Ovary (tissue), 9 donors: ENCODE data around the gene AGAP2. TPM values are rescaled to one million over a fixed set of nuclear protein-coding genes. Genes with fewer than 3 reads are reported as not detected.

Source experiments
- DNase-seq, 5 donors: peaks; one replicate each; pipeline ENCODE4 v3.0.0-alpha.2; 2019 to 2020
- H3K27ac ChIP-seq, 2 donors: fragments of 200-600 bp; one replicate each; pipeline versions ENCODE4 v1.5.1 to v1.8.0; 2019 to 2022
- H3K27me3 ChIP-seq: fragments of 200-600 bp; one replicate; pipeline ENCODE4 v1.8.0; 2022
- H3K36me3 ChIP-seq: fragments of 200-600 bp; sonication (generic); one replicate; pipeline ENCODE4 v1.5.1; 2019
- H3K4me1 ChIP-seq: one replicate; pipeline ENCODE4 v1.8.1; 2013; ENCODE audit warnings: mild to moderate bottlenecking, moderate library complexity; ENCODE audit not compliant: insufficient read depth
- H3K4me3 ChIP-seq: fragments of 200-600 bp; sonication (generic); one replicate; pipeline ENCODE4 v1.5.1; 2017
- H3K9me3 ChIP-seq, 2 donors: fragments of 200-600 bp in 1 of 2; sonication (generic) in 1 of 2; one replicate each; pipeline versions ENCODE4 v1.5.1 to v1.8.1; 2013 to 2019; ENCODE audit warnings: mild to moderate bottlenecking in 1 of 2, moderate library complexity in 1 of 2
- CTCF ChIP-seq, 3 donors: fragments of 450-650 bp in 2 of 3; fragments of 200-600 bp in 1 of 3; IDR thresholded peaks; one replicate each; pipeline versions ENCODE4 v1.5.1 to v1.8.0; 2016 to 2022; ENCODE audit warnings: antibody characterized with exemption in 3 of 3, mild to moderate bottlenecking in 1 of 3
- EP300 ChIP-seq: sonication (generic); formaldehyde crosslinking; IDR thresholded peaks from one replicate; pipeline ENCODE4 v1.6.1; 2017; ENCODE audit warnings: antibody characterized with exemption
- POLR2A ChIP-seq: fragments of 450-650 bp; IDR thresholded peaks from one replicate; pipeline ENCODE4 v1.6.1; 2017; ENCODE audit warnings: antibody characterized with exemption, mild to moderate bottlenecking, moderate library complexity
- WGBS, 3 donors: extraction: QIAGEN DNeasy Blood & Tissue Kit in 1 of 3; methylation state at CpG; one replicate each; pipeline versions ENCODE4 v1.1.5 to v1.1.7; 2013 to 2017; 5-methylcytosine and 5-hydroxymethylcytosine counted together
- intact Hi-C, 4 donors: fragments of 100-400 bp; cut with DNase I; formaldehyde crosslinking; loops; one replicate each; pipeline versions ENCODE4 v1.11.0 to v1.15.1; 2022 to 2023
- polyA plus RNA-seq, 2 donors: library from polyadenylated mRNA; stranded (reverse); fragments of 200-250 nt in 1 of 2; fragments of 350-450 nt in 1 of 2; fragmentation: Illumina TruSeq in 1 of 2; extraction: RNeasy Lipid Tissue Mini Kit (QIAGEN cat#74804) in 1 of 2; gene quantifications; one replicate each; pipeline ENCODE4 v1.2.3, GENCODE V29; 2013 to 2014
- total RNA-seq, 7 donors: library from RNA; depleted of rRNA in 2 of 7; stranded (reverse); fragments of >200 nt in 2 of 7; fragmentation: NEBNext Ultra II Directional in 3 of 7; extraction: Animal tissue kit (Norgen Biotek cat#: 25700) in 3 of 7; gene quantifications; one replicate each; pipeline versions ENCODE4 v1.1.0 to v1.2.4, GENCODE V29; 2016 to 2023
- donor health status: DM: no; HTN: no; CAD: no; lungs with moderate emphysema.
- donor health status: DM: no; HTN: no; CAD: no.
- donor health status: Bipolar disorder and iron deficiency.
- donor health status: DM: yes; HTN: yes; CAD: no.
- donor health status: DM: no; HTN: no; CAD: no.
- donor health status: DM: yes; HTN: yes; CAD: no.

The AGAP2 gene
- total and polyA plus RNA-seq, 9 donors = 0.33 to 1.3 (median 0.60) TPM

GRCh38 chr12:57752668-57753000, 14.1 kb upstream of the AGAP2 start:
- DNase-seq = no peak
- TF ChIP-seq EP300 (no peak), CTCF (IDR thresholded peaks at IDR 0.05) (peak in 1 of 3 donors; percentile 10), POLR2A (no peak)
- no peaks in the 10 kb centered on the region for H3K9me3 ChIP-seq
- no peaks in the 10 kb centered on the region for H3K27me3 ChIP-seq
- WGBS, 3 donors = 1 to 3% (median 2%) methylated on average over 5 of the region's 5 CpGs
- H3K27ac ChIP-seq = no peak overlapping the region
- intact Hi-C loops = no loop called here
- peak overlapping the region; percentile 31 for H3K4me3 ChIP-seq
- H3K4me1 ChIP-seq = peaks cover 9% of the 10 kb centered on the region
- H3K36me3 ChIP-seq = no peaks in the 10 kb centered on the region

- Histone ChIP-seq H3K27me3 (no peaks in the 10 kb centered on the region), H3K36me3 (no peaks in the 10 kb centered on the region), H3K9me3 (no peaks in the 10 kb centered on the region), H3K27ac (peak within 1 kb of the TSS; percentile 31 to 50), H3K4me1 (peaks cover 9% of the 10 kb centered on the region), H3K4me3 (peak within 1 kb of the TSS; percentile 82)
- TF ChIP-seq CTCF (IDR thresholded peaks at IDR 0.05) = peak in 1 of 3 donors; percentile 10
- TF ChIP-seq EP300 = peak; percentile 30
- peak; percentile 78 for TF ChIP-seq POLR2A
- peak; percentile 99 for DNase-seq
- 0 to 2% (median 0%) methylated on average over 56 to 58 of the region's 58 CpGs for WGBS, 3 donors
- intact Hi-C loops = no loop called here
These were observed 13.5 kb upstream of the AGAP2 start, which contains the start of gene CDK4 for GRCh38 chr12:57751788-57752667. CDK4 (minus strand) TSS chr12:57752310; CDS start chr12:57751717, 593 bp downstream.

- Histone ChIP-seq H3K4me3 (peak overlapping the region; percentile 82), H3K4me1 (peaks cover 9% of the 10 kb centered on the region), H3K27ac (peak overlapping the region; percentile 31 to 50), H3K9me3 (no peaks in the 10 kb centered on the region), H3K36me3 (no peaks in the 10 kb centered on the region), H3K27me3 (no peaks in the 10 kb centered on the region)
- 5 to 9% (median 6%) methylated on average over 8 of the region's 8 CpGs for WGBS, 3 donors
- intact Hi-C loops = no loop called here
- DNase-seq = peak in 1 of 5 donors; percentile 44
- TF ChIP-seq CTCF (IDR thresholded peaks at IDR 0.05) = no peak
- no peak for TF ChIP-seq EP300
- TF ChIP-seq POLR2A = no peak
These were observed 12.9 kb upstream of the AGAP2 start for GRCh38 chr12:57751432-57751787.

GRCh38 chr12:57750561-57751431, 12.3 kb upstream of the AGAP2 start:
- peak overlapping the region; percentile 82 for H3K4me3 ChIP-seq
- H3K27ac ChIP-seq = peak overlapping the region; percentile 31 to 50
- intact Hi-C loops = no loop called here
- no peaks in the 10 kb centered on the region for H3K27me3 ChIP-seq
- no peak for DNase-seq
- no peaks in the 10 kb centered on the region for H3K9me3 ChIP-seq
- TF ChIP-seq EP300 = no peak
- TF ChIP-seq CTCF (IDR thresholded peaks at IDR 0.05) = no peak
- no peak for TF ChIP-seq POLR2A
- WGBS, 3 donors = 79 to 83% (median 83%) methylated on average over 15 of the region's 15 CpGs
- peaks cover 8% of the 10 kb centered on the region for H3K4me1 ChIP-seq
- H3K36me3 ChIP-seq = no peaks in the 10 kb centered on the region
